Measurements from ENCODE around the gene SEPTIN11.
"Not testable (repeated sequence)": the region's sequence is repeated elsewhere in the genome, so short reads cannot be mapped to it uniquely, and the experiment has no call there.

The SEPTIN11 gene

GRCh38 chr4:76952071-76952470 is 2.5 kb downstream of the SEPTIN11 start:
- DNase-seq (ENCODE audit: low read depth): no peak

DNA sequence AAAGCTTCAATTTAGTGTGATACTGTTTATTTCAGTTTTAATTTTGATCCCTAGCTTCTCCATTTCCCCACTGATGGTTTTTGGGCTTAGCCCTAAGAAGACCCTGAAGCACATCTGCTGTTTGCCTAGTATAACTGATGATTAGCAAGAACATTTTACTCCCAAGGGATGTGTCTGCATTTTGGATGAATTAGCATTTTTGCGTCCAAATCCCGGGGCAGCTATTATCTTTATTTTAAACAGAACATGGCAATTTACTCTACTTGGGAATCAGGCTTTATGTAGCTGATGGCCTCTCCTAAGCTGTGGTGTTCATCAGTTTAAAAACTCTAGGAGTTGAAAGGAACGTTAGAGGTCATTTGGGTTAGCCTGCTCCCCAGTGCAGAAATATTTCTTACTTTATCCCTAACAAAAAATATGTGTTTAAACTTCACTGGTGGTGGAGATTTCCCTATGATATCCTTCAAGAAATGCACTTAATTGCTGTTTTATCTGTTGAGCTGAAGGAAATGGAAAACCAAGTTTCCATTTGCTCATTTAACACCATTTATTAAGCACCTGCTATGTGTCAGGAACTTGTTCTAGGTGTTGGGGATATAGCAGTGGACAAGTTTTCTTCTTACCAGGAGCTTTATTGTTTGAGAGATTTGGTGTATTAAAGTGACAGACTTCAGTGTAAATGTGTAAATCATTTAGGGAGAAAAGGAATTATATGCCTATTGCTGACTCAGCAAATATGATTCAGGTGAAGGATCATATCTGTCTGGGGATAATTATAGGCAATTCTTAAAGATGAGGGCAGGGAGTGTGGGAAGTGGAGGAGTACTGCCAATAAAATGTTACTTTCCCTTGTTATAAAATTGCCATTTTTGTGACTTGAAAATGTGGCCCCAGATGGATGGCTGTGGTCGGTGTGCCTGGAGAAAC is 3.4 kb downstream of the SEPTIN11 start:
- no peak for DNase-seq (ENCODE audit: low read depth)

GRCh38 chr4:76953956-76954355 is 4.4 kb downstream of the SEPTIN11 start:
- DNase-seq (ENCODE audit: low read depth): no peak

- no peak for DNase-seq (ENCODE audit: low read depth)
Measured at GRCh38 chr4:76954489-76954888, 4.9 kb downstream of the SEPTIN11 start.

- no peak for DNase-seq (ENCODE audit: low read depth)
Measured at GRCh38 chr4:76955182-76955581, 5.6 kb downstream of the SEPTIN11 start.

DNA sequence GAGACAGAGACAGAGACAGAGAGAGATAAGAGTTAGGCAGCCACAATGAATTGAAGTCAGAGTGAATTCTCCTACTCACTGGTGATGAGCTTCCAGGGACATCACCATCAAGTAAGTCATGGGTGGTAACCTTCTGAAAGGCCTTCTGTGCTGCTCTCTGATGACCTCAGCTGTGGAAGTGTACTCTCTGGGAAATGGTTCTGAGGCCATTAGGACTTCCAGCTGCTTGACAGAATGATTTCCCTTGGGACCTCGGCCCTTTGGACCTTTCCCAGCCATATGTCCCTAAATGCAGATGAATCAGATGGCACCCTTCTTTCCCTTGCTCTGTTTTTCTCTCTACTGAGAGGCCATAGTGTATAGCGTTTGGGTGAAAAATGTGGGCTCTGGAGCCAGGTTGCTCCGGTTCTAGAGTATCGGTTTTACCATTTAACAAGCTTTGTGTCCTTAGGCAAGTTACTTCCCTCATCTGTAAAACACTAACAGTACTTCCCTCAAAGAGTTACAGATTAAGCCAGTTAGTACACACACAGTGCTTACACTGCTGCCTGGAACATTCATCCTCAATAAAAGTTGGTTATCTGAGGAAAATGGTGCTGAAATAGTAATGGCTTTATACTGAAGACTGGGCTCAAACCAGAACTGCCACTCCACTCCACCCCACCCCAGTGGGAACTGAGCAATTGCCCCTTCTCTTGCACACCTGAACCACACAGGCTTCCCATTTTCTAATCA is 7.6 kb downstream of the SEPTIN11 start:
- no peak for DNase-seq (ENCODE audit: low read depth)

DNA sequence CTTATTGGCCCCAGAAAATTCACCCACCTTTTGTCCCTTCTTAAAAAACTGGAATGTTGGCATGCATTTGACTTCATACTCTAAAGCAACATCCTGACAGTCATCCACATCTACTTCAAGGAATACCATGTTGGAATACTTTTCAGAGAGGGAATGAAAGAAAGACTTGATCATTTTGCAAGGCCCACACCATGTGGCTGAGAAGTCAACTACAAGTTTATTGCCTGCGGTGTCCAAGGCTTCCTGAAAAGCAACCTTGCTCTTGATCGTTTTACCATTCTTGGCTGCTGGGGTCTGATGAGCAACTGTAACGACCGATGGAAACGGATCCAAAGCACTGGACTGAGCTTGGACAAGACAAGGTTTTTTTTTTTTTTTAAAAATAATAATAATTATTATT is 9.3 kb downstream of the SEPTIN11 start:
- no peak for DNase-seq (ENCODE audit: low read depth)

GRCh38 chr4:76960014-76960413 is 10.5 kb downstream of the SEPTIN11 start:
- no peak for DNase-seq (ENCODE audit: low read depth)

DNA sequence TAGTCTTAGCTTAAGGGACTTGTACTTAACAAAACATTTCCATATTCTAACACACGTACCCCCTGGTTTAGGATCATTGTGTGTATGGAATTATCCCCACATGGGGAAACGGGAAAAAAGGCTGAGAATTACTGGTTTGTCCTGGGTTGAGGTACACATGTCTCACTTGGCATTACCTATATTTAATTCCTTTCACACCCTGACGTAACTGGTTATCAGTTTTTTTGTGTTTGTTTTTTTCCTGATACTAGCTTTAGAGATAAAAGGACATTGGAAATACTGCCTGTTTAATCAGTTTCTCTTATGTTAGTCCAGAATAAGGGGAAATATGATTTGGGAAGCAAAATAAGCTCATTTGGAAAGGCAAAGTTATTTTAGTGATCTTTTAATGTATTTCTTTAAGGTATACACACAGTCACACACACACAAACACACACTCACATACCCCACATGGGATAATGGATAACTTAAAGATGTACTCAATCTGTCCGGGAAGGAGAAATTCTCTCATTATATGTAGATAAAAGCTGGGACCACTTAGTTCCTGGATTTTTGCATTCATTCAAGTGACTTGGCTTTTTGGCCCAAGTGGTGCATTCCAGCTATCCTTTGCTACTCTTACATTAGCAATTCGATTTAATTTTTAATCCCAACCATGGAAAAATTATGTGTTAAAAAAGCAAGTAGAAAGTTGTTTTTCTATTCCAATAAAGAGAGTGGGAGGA is 13.0 kb downstream of the SEPTIN11 start:
- no peak for DNase-seq (ENCODE audit: low read depth)

DNA sequence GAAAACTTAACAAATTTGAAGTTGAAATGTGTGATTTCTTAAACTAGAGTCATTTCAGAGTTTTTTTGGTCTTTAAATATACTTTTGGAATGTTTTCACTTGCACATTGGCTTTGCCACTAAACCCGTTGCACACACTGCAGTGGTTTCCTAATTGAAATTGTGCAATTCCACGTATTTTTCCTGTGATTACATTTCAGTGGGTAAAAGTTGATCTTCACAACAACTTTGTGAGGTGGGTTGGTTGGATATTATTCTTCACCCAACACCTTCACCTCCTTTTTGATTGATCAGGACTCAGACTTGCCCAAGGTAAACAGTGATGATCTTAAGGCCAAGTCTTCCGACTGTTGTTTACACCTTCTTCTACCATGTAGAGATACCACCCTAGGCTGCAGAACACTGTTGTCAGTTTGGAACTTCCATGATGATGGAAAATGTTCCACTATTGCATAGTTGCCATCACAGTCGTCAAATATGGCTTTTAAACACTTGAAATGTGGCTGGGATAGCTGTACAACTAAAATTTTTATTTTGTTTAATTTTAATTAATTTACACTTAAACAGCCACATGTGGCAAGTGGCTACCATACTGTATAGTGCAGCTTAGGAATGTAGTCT is 13.7 kb downstream of the SEPTIN11 start:
- DNase-seq (ENCODE audit: low read depth): no peak

DNA sequence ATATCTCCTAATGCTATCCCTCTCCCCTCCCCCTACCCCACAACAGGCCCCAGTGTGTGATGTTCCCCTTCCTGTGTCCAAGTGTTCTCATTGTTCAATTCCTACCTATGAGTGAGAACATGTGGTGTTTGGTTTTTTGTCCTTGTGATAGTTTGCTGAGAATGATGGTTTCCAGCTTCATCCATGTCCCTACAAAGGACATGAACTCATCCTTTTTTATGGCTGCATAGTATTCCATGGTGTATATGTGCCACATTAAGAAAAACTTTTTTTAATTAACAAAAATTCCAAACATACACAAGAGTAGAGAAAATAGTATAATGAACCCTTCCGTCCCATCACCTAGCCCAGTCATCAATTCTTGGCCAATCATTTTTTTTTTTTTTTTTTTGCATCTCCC is 14.4 kb downstream of the SEPTIN11 start:
- not testable (repeated sequence) for DNase-seq (ENCODE audit: low read depth)

DNA sequence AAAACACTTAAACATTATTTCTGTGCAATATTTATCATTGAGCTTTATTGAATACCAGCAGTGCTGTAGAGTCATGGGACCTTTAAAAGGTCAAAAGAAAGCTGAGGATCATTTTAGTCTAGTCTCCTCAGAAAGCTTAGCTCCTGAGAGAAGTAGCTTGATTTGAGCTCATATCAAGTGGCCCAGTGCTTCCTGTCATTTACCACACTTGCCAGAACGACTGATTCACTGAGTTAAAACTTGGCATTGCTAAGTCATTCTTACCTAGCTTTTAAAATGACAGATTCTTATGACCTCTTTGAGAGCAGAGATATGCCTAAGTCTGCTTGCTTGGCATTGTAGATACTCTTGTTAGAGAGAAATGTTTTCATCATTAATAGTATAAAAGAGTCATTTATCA is 15.2 kb downstream of the SEPTIN11 start:
- DNase-seq (ENCODE audit: low read depth): no peak

- no peak for DNase-seq (ENCODE audit: low read depth)
Measured at GRCh38 chr4:76965866-76966579, 16.5 kb downstream of the SEPTIN11 start.

DNA sequence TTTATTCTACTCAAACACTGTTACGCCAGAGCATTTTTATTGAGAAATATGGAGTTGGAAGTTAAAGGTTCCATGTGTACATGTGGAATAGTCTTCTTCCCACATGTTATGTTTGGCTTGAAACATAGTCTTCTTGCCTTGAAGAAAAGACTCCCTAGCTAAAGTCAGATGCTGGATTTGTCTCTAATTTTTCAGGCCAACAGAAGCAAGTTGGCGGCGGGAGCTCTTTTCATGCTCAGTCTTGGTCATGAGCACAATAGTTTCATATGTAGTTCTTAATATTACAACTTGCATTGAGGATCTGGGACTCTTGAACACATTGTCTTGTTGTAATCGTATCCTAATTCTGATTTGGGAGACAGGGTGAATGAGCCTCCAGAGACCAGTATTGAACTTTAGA is 19.4 kb downstream of the SEPTIN11 start:
- no peak for DNase-seq (ENCODE audit: low read depth)

DNA sequence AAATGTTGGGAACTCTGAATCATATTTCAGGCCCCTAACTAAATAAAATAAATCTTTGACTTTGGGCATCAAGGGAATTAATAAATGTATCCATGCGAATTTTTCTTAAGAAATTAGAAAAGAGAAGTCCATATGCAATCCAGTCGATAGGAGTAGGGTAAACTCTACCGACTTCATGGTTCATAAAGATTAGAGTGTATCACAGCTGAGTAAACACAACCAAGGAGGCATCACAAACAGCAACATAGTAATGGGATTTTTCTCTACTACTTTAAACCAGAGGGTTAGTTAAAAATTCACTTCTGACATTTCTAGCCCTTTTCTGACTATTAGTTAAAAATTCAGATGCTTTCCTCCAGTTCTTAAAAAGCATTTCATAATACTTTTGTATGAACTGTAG is 19.9 kb downstream of the SEPTIN11 start:
- DNase-seq (ENCODE audit: low read depth): no peak

- DNase-seq (ENCODE audit: low read depth): no peak
Measured at GRCh38 chr4:76969941-76970529, 20.5 kb downstream of the SEPTIN11 start.

DNA sequence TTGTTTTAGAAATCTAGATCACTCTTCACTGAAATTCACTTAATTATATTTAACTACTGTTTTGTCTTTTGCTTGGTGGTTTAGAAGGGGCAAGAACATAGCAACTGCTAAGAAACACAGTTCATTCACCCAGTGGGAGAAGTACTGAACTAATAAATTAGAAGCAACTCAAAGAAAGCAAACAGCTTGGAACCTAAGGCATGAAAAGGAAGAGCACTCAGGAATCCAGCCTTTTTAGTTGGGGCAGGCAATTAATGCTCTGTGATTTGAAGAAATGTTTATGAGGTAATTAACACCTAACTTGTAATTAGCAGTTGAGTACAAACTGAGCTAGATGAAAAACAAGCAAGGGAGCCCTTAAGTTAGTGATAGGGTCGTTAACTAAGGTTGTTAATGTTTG is 22.8 kb downstream of the SEPTIN11 start:
- DNase-seq (ENCODE audit: low read depth): no peak

DNA sequence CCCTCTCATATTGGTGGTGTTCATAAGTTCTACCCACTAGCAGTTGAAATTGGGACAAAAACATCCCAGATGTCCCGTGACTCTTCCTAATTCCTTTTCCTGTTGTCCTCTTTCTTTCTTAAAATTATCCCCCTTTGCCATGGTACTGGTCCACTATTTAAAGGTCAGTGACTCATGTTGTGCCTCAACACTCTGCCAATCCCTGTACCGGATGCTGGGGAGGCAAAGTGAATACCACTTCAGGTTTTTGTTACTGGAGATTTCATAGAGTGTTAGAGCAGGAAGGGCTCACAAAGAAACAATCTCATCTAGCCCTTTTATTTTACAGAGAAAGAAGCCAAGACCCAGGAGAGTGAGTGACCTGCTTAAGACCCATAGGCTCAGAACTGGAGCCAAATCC is 24.6 kb downstream of the SEPTIN11 start:
- DNase-seq (ENCODE audit: low read depth): no peak

DNA sequence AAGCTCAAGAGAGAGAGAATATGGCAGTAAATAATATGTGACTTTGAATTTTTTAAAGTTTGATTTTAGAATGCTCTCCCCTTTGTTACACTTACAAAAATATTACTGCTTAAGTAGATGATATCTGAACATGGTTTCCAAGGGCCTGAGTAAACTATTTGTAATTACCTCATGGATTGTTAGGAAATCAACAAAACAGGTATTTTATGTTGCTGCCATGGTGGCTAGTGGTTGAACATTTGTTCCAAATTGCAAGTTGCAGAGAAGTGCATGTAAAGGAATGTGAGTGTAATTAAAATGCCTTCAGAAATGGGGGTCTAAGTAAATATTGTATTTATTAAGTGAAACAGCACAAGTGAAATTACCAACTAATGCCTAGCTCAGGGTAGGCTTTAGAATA is 27.6 kb downstream of the SEPTIN11 start:
- no peak for DNase-seq (ENCODE audit: low read depth)

DNA sequence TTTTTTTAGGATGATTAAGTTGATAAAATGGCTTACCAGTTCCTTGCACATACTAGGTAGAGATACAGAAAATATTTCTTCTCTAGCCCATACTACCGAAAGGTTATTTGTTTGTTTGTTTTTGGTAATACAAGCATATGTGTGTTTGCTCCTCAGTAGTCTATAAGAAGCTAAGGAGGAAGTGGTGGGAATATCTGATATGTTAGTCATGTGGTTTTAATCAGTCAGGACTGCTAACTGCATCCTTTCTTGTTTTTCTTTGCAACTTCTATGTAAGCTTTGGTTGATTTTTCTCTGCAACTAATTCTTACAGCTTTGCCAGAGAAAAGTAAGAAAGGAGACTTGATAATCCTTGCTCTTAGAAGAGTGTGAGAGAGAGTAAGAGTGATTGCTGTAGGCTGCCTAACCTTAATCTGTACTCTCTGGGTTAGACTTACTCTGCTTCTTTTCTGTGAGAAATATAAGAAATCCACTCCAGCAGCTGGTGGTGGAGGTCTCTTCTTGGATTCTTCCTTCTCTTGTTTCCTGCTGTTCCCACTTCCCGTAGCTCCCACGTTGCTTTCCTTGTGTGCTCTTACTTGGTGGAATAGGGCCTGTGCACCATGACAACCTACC is 28.3 kb downstream of the SEPTIN11 start:
- no peak for DNase-seq (ENCODE audit: low read depth)

DNA sequence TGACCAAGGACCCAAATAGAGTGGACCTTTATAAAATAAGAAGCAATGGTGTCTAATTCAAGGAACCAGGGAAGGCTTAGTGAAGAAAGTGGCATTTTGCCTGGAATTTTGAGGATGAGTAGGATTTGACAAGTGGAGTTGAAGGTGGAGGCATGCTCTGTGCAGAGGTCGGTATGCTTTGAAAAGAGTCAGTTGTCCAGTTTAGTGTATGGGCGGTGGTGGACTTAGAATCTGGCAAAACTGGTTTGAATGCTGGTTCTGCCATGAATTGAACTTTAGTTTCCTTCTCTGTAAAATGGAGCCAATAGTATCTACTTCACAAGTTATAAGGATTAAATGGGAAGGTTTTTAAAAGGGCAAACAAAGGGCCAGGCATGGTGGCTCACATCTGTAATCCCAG is 29.7 kb downstream of the SEPTIN11 start:
- no peak for DNase-seq (ENCODE audit: low read depth)

Measured in HS-27A (cell line).